Psoas muscle (tissue), 8 donors: ENCODE measurements around the gene COMMD10. TPM values are rescaled to one million over a fixed set of nuclear protein-coding genes. Genes with fewer than 3 reads are reported as not detected.

Source experiments
- ATAC-seq, 4 donors: fragments of 200-7000 bp; cut with Tn5 transposase; one replicate each; pipeline ENCODE4 v1.9.1; 2020; ENCODE audit warnings: moderate library complexity in 3 of 4, mild to moderate bottlenecking in 2 of 4
- DNase-seq, 2 donors: peaks; one replicate each; pipeline ENCODE4 v3.0.0-alpha.2; 2020
- H3K27ac ChIP-seq: fragments of 200-600 bp; one replicate; pipeline ENCODE4 v1.8.0; 2022
- H3K27me3 ChIP-seq, 3 donors: fragments of 200-600 bp in 1 of 3; one replicate each; pipeline versions ENCODE4 v1.6.1 to v1.8.0; 2013 to 2022; ENCODE audit warnings: low read length in 2 of 3, mild to moderate bottlenecking in 2 of 3, moderate library complexity in 1 of 3; ENCODE audit not compliant: insufficient read depth in 3 of 3
- H3K36me3 ChIP-seq, 2 donors: fragments of 200-600 bp in 1 of 2; one replicate each; pipeline versions ENCODE4 v1.6.1 to v1.8.0; 2013 to 2022; ENCODE audit warnings: low read depth in 1 of 2, mild to moderate bottlenecking in 1 of 2, moderate library complexity in 1 of 2; ENCODE audit not compliant: insufficient read depth in 1 of 2
- H3K4me1 ChIP-seq: fragments of 200-600 bp; one replicate; pipeline ENCODE4 v1.8.0; 2022
- H3K4me3 ChIP-seq: fragments of 200-600 bp; one replicate; pipeline ENCODE4 v1.8.0; 2022; ENCODE audit warnings: mild to moderate bottlenecking
- H3K9me3 ChIP-seq: fragments of 200-600 bp; one replicate; pipeline ENCODE4 v1.8.0; 2022
- WGBS, 3 donors: extraction: QIAGEN DNeasy Blood & Tissue Kit; methylation state at CpG; one replicate each; pipeline versions ENCODE4 v1.1.6 to v1.1.7; 2013; 5-methylcytosine and 5-hydroxymethylcytosine counted together
- intact Hi-C, 2 donors: fragments of 100-400 bp; cut with DNase I; formaldehyde crosslinking; loops; one replicate each; pipeline versions ENCODE4 v1.11.0 to v1.14.2; 2022
- long read RNA-seq, 2 donors: library from polyadenylated mRNA; unstranded; transcript quantifications; one replicate each; pipeline ENCODE4 v2.0.0, GENCODE V29; 2021
- polyA plus RNA-seq, 3 donors: library from polyadenylated mRNA; stranded (reverse); fragments of 200-250 nt; gene quantifications; one replicate each; pipeline ENCODE4 v1.2.3, GENCODE V29; 2013
- total RNA-seq, 4 donors: library from RNA; stranded (reverse); fragmentation: NEBNext Ultra II Directional in 2 of 4; extraction: Animal tissue kit (Norgen Biotek cat#: 25700) in 2 of 4; gene quantifications; one replicate each; pipeline versions ENCODE4 v1.2.1 to v1.2.4, GENCODE V29; 2021 to 2023
- TF ChIP-seq, protein P1 (sequence below): fragments of 200-600 bp; IDR thresholded peaks from one replicate; pipeline ENCODE4 v1.8.0; 2022; ENCODE audit warnings: antibody characterized with exemption
- donor health status: healthy with polysubstance abuse.
- donor health status: DM: no; HTN: no; CAD: no; lungs with moderate emphysema.
- donor health status: Bipolar disorder and iron deficiency.
- donor health status: healthy.
- donor health status: DM: yes; HTN: yes; CAD: no.
- donor health status: DM: no; HTN: no; CAD: no.
- donor health status: DM: no; HTN: no; CAD: no.
- donor health status: DM: yes; HTN: yes; CAD: no.

The COMMD10 gene
- total RNA-seq (10 to 100 TPM; 15.0 to 21.8 (median 17.9) TPM), polyA plus RNA-seq (10 to 100 TPM in 1 of 3 donors, 1 to 10 TPM in 2; 8.4 to 23.0 (median 9.8) TPM)
- long read RNA-seq, donor 1, transcript COMMD10-201 (7 exons, 1,469 nt): major isoform, 11 of 12 reads
- long read RNA-seq, donor 1, partial matches to known transcripts: 0 of 12 reads
- long read RNA-seq, donor 1, other reads (novel, unspliced or antisense): 1 of 12 reads
- long read RNA-seq, donor 2, transcript COMMD10-201 (7 exons, 1,469 nt): major isoform, 32 of 40 reads
- long read RNA-seq, donor 2, partial matches to known transcripts: 1 of 40 reads
- long read RNA-seq, donor 2, other reads (novel, unspliced or antisense): 7 of 40 reads

DNA sequence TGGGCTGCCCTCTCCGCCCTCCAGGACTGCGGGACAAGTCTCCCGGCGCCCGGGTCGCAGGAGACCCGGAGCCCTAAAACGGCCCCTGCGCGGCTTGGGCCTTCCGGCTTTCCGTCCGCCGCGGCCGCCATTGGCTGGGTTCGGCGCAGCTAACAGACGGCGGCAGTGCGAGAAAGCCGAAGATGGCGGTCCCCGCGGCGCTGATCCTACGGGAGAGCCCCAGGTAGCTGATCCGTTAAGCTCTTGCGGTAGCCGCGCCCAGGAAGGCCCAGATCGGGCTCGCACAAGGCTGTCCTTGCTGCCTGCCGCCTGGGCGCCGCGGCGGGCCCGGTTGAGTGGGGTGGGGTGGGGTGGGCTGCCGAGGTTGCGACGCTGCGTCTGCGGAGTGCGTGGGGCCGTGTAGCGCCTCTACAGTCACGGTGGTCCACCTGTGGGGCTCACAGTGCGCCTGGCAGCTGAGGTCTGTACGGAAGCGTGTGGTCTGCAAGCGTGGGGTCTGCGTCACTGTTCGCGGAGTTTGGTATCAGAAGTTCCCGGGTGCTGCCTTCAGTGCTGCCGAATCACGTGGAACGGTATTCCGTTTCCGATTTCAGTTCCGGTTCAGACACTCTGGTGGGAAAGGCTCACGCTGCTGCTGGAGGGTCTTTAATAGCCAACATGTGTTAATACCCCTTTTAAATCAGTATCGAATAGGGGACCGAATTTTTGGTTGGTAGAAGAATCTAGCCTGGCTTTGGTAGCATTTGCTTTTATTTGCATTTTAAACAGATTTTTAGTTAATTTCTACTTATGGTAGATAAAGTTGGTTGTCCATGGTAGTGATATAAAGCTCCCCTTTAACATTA is at the start of gene COMMD10:
COMMD10 (plus strand) TSS at position 155 of the 845 bp plus-strand sequence.
- Histone ChIP-seq H3K4me1 (peaks cover 8% of the 10 kb centered on the region), H3K27me3 (no peaks in the 10 kb centered on the region), H3K9me3 (no peaks in the 10 kb centered on the region), H3K27ac (peak within 1 kb of the TSS; percentile 97), H3K36me3 (peaks cover 5 to 27% of the 10 kb centered on the region in 2 donors), H3K4me3 (peak within 1 kb of the TSS; percentile 87)
- intact Hi-C loops: loop anchor here in 1 of 2 donors (10.0 kb wide), 1 partner anchor 240 kb away; the partner anchor contains the start of genes AP3S1 and ATG12
- 0% methylated on average over 62 to 65 of the region's 65 CpGs for WGBS, 3 donors
- TF ChIP-seq, protein P1, sequence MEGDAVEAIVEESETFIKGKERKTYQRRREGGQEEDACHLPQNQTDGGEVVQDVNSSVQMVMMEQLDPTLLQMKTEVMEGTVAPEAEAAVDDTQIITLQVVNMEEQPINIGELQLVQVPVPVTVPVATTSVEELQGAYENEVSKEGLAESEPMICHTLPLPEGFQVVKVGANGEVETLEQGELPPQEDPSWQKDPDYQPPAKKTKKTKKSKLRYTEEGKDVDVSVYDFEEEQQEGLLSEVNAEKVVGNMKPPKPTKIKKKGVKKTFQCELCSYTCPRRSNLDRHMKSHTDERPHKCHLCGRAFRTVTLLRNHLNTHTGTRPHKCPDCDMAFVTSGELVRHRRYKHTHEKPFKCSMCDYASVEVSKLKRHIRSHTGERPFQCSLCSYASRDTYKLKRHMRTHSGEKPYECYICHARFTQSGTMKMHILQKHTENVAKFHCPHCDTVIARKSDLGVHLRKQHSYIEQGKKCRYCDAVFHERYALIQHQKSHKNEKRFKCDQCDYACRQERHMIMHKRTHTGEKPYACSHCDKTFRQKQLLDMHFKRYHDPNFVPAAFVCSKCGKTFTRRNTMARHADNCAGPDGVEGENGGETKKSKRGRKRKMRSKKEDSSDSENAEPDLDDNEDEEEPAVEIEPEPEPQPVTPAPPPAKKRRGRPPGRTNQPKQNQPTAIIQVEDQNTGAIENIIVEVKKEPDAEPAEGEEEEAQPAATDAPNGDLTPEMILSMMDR: no peak
- peak; percentile 96 for ATAC-seq
- DNase-seq: peak; percentile 82 to 87

DNA sequence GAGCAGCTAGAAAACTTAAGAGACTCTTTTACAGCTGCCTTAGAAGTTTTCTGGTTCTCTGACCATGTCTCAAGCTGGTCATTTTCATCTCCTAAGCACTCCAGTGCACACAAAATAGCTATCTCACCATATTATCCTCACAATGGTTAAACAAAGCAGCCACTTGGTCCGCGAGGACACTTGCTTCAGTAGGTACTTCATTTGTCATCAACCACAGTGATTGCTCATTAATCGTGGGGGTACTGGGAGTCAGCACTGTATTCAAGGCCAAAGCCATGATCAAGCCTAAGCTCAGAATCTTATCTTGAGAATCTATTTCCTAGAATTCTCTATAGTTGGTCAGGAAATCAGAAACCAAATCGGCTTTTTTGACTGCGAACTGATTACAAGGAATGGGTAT is 49.7 kb upstream of the COMMD10 start:
- no peak for DNase-seq
- Histone ChIP-seq H3K27ac (no peak overlapping the region), H3K9me3 (no peaks in the 10 kb centered on the region), H3K4me1 (no peaks in the 10 kb centered on the region), H3K27me3 (no peaks in the 10 kb centered on the region), H3K36me3 (no peaks in the 10 kb centered on the region), H3K4me3 (no peak overlapping the region)
- 87 to 94% (median 93%) methylated on average over 5 of the region's 5 CpGs for WGBS, 3 donors
- no peak for ATAC-seq
- intact Hi-C loops: no loop called here
- TF ChIP-seq, protein P1: no peak

DNA sequence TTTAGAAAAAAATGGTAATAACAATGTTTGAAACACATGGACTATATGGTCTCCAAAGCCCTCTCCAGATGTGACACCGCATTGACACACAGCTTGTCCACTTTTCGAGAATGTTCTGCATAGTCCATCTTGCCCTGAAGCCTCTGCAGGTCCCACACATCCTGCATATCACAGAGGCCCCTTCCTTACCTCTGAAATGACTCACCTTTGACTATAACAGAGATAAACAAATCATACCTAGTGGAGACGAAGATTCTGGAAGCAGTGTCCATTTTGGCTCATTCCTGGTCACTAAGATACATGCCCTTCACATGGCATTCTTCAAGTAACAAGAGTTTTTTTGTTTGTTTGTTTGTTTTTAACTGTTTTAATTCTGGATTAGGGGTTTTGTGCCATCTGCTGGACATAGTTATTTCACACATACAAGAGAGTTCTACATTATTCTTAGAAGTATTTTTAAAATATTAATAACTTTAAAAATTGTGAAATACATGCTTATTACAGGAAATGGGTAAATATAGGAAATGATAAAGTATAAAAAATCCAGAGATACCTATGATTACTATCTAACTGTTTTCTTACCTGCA is 47.5 kb upstream of the COMMD10 start:
- H3K27ac ChIP-seq: no peak overlapping the region
- DNase-seq (no peak), ATAC-seq (no peak)
- H3K36me3 ChIP-seq: no peaks in the 10 kb centered on the region
- intact Hi-C loops: no loop called here
- TF ChIP-seq, protein P1: no peak
- H3K9me3 ChIP-seq: no peaks in the 10 kb centered on the region
- no peaks in the 10 kb centered on the region for H3K27me3 ChIP-seq
- WGBS, 3 donors: 68 to 74% (median 71%) methylated on average over 3 of the region's 3 CpGs
- no peak overlapping the region for H3K4me3 ChIP-seq
- no peaks in the 10 kb centered on the region for H3K4me1 ChIP-seq

DNA sequence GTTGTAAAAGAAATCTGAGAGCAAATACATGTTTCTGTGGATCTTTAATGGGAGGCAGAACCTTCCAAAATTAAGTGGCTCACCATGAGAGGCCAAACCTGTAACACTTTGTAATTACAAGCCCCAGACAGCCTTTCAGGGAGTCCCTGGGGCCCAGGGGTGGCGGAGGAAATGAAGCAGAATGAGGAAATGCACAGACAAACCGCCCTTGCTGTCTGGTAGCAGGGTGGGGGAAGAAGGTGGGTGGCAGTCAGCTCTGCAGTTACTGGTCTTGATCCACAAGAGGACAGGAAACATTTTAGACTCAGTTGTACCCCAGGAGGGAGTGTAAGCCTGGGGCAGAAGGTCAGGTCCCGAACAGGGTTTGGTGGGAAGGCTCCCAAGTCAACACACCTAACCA is 46.0 kb upstream of the COMMD10 start:
- ATAC-seq (no peak), DNase-seq (no peak)
- no peaks in the 10 kb centered on the region for H3K4me1 ChIP-seq
- H3K27ac ChIP-seq: no peak overlapping the region
- no peaks in the 10 kb centered on the region for H3K9me3 ChIP-seq
- no peaks in the 10 kb centered on the region for H3K27me3 ChIP-seq
- 56 to 71% (median 64%) methylated on average over 3 of the region's 3 CpGs for WGBS, 3 donors
- TF ChIP-seq, protein P1: no peak
- H3K4me3 ChIP-seq: no peak overlapping the region
- no peaks in the 10 kb centered on the region for H3K36me3 ChIP-seq
- intact Hi-C loops: no loop called here
